A549 (cell line): ENCODE measurements around the gene ZDHHC17. TPM values are rescaled to one million over a fixed set of nuclear protein-coding genes. Genes with fewer than 3 reads are reported as not detected.

ENCODE experiments used
- ATOH8 ChIP-seq: fragments of 250-450 bp; sonication (Bioruptor Pico); IDR thresholded peaks from 2 replicates; pipeline ENCODE4 v1.5.0; 2020; ENCODE audit warnings: low read depth, mild to moderate bottlenecking, moderate library complexity
- BHLHE40 ChIP-seq: IDR thresholded peaks from 2 replicates; pipeline ENCODE4 v1.6.1; 2012; ENCODE audit warnings: low read depth, low read length, inconsistent platforms
- CEBPB ChIP-seq, 2 experiments: fragments of >200 bp in 1 of 2; sonication (Bioruptor Twin) in 1 of 2; formaldehyde crosslinking in 1 of 2; IDR thresholded peaks; 2 replicates each; pipeline ENCODE4 v1.6.1; 2012 to 2016
- ELK1 ChIP-seq: fragments of 150-350 bp; IDR thresholded peaks from 2 replicates; pipeline ENCODE4 v1.6.1; 2014; ENCODE audit warnings: low read depth, mild to moderate bottlenecking, low read length
- EP300 ChIP-seq, 2 experiments: fragments of >200 bp; sonication (Bioruptor Twin); formaldehyde crosslinking; IDR thresholded peaks; 2 replicates in 1 of 2; 3 replicates in 1 of 2; pipeline ENCODE4 v1.6.1; 2016 to 2017
- HEYL ChIP-seq: fragments of 250-450 bp; sonication (Bioruptor Pico); IDR thresholded peaks from 2 replicates; pipeline ENCODE4 v1.8.0; 2021; ENCODE audit warnings: mild to moderate bottlenecking, moderate library complexity
- HOXA7 ChIP-seq: fragments of 250-450 bp; sonication (Bioruptor Pico); IDR thresholded peaks from 2 replicates; pipeline ENCODE4 v1.5.0; 2020; ENCODE audit warnings: mild to moderate bottlenecking, moderate library complexity
- HOXB13 ChIP-seq: fragments of 250-450 bp; sonication (Bioruptor Pico); IDR thresholded peaks from 2 replicates; pipeline ENCODE4 v1.5.0; 2020; ENCODE audit warnings: low read depth, mild to moderate bottlenecking, moderate library complexity
- KDM5A ChIP-seq: fragments of 200-600 bp; sonication (generic); IDR thresholded peaks from 2 replicates; pipeline ENCODE4 v1.6.1; 2016; ENCODE audit warnings: antibody characterized with exemption, mild to moderate bottlenecking
- MAX ChIP-seq: IDR thresholded peaks from 2 replicates; pipeline ENCODE4 v1.6.1; 2012
- NFE2L2 ChIP-seq: fragments of 150-350 bp; conservative IDR thresholded peaks from 2 replicates; pipeline ENCODE4 v1.6.1; 2014; ENCODE audit warnings: low read length
- PHF8 ChIP-seq: fragments of 200-600 bp; sonication (generic); IDR thresholded peaks from 2 replicates; pipeline ENCODE4 v1.6.1; 2016; ENCODE audit warnings: low read depth, mild to moderate bottlenecking, antibody characterized with exemption, moderate library complexity, borderline replicate concordance
- RARB ChIP-seq: fragments of 250-450 bp; sonication (Bioruptor Pico); IDR thresholded peaks from 2 replicates; pipeline ENCODE4 v1.8.0; 2021; ENCODE audit warnings: mild to moderate bottlenecking, moderate library complexity
- RCOR1 ChIP-seq: fragments of 150-350 bp; IDR thresholded peaks from 2 replicates; pipeline ENCODE4 v1.6.1; 2014; ENCODE audit warnings: antibody characterized with exemption, low read length, low read depth
- RFX5 ChIP-seq: fragments of 450-650 bp; IDR thresholded peaks from 2 replicates; pipeline ENCODE4 v1.7.1; 2014; ENCODE audit warnings: antibody characterized with exemption, mild to moderate bottlenecking, moderate library complexity
- TFCP2L1 ChIP-seq: fragments of 250-450 bp; sonication (Bioruptor Pico); IDR thresholded peaks from 2 replicates; pipeline ENCODE4 v1.5.0; 2021; ENCODE audit warnings: mild to moderate bottlenecking
- TP53 ChIP-seq: fragments of 250-450 bp; sonication (Bioruptor Pico); IDR thresholded peaks from 2 replicates; pipeline ENCODE4 v1.5.0; 2021; ENCODE audit warnings: mild to moderate bottlenecking, moderate library complexity
- ZNF302 ChIP-seq: fragments of 250-450 bp; sonication (Bioruptor Pico); IDR thresholded peaks from 2 replicates; pipeline ENCODE4 v1.9.0; 2021; ENCODE audit warnings: inconsistent platforms, mild to moderate bottlenecking, moderate library complexity
- polyA plus RNA-seq, 4 experiments: library from polyadenylated mRNA; depleted of rRNA in 3 of 4; stranded (reverse); fragments of >200 nt; fragmentation: RNase III in 1 of 4; extraction: RNeasy Plus Mini Kit Qiagen cat#74134 plus additional on column Dnase treatment in 1 of 4; gene quantifications; 2 replicates in 3 of 4; 3 replicates in 1 of 4; pipeline ENCODE4 v1.2.3, GENCODE V29; 2011 to 2017
- TF ChIP-seq, protein P1 (sequence below): fragments of 250-450 bp; sonication (Bioruptor Pico); IDR thresholded peaks from 2 replicates; pipeline ENCODE4 v1.5.0; 2021; ENCODE audit warnings: mild to moderate bottlenecking, moderate library complexity, borderline replicate concordance
- TF ChIP-seq, protein P2 (sequence below): fragments of >200 bp; sonication (Bioruptor Twin); formaldehyde crosslinking; IDR thresholded peaks from 3 replicates; pipeline ENCODE4 v1.6.1; 2016
- TF ChIP-seq, protein P3 (sequence below): fragments of >200 bp; sonication (Bioruptor Twin); formaldehyde crosslinking; IDR thresholded peaks from 2 replicates; pipeline ENCODE4 v1.6.1; 2016
- TF ChIP-seq, protein P4 (sequence below): IDR thresholded peaks from 2 replicates; pipeline ENCODE4 v1.6.1; 2012; ENCODE audit warnings: low read depth, borderline replicate concordance

The ZDHHC17 gene
- polyA plus RNA-seq, 2 of the 4 experiments (the other 2 are of a cell fraction): 28.1 to 54.8 TPM

DNA sequence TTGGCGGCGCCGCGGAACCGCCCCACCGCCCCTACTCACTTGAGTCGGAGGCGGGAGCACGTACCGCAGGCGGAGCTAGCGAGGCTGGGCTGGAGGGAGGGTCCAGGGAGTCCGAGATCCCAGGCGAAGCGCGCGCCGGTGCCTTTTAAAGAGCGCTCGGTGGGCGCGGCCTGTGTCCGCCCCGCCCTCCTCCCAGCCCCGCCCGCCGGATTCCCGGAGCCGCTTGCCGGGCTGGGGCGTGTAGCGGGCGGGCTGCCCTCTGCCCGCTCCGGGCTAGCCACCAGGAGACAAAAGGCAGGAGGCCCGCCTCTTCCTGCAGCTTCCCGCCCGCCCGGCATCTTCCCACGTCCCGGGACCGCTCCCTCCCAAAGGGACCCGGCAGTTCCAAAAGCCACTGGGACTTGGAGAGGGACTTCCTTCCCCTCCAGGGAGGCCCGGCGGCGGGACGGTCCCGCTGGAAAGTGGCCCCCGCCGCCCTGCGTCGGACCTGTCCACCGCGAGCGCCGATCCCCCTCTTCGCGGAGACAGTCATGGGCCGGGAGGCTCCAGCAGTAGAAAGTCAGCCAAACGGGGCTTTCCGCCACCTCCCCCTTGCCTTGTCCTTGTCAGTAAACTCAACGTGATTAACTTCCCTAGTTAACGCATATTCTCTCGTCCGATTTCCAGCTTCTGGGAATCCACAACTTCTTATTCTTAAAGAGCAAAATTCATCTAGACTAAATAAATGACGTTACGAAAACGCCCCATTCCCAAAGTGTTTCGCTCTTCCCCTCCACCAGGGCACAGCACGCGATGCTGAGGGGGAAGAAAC is 115.2 kb downstream of the ZDHHC17 start, which contains the start of gene CSRP2 (continued):
- TF ChIP-seq, protein P1, sequence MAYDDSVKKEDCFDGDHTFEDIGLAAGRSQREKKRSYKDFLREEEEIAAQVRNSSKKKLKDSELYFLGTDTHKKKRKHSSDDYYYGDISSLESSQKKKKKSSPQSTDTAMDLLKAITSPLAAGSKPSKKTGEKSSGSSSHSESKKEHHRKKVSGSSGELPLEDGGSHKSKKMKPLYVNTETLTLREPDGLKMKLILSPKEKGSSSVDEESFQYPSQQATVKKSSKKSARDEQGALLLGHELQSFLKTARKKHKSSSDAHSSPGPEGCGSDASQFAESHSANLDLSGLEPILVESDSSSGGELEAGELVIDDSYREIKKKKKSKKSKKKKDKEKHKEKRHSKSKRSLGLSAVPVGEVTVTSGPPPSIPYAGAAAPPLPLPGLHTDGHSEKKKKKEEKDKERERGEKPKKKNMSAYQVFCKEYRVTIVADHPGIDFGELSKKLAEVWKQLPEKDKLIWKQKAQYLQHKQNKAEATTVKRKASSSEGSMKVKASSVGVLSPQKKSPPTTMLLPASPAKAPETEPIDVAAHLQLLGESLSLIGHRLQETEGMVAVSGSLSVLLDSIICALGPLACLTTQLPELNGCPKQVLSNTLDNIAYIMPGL (CRISPR knock-in tag): no peak
- TF ChIP-seq, protein P2, sequence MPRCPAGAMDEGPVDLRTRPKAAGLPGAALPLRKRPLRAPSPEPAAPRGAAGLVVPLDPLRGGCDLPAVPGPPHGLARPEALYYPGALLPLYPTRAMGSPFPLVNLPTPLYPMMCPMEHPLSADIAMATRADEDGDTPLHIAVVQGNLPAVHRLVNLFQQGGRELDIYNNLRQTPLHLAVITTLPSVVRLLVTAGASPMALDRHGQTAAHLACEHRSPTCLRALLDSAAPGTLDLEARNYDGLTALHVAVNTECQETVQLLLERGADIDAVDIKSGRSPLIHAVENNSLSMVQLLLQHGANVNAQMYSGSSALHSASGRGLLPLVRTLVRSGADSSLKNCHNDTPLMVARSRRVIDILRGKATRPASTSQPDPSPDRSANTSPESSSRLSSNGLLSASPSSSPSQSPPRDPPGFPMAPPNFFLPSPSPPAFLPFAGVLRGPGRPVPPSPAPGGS: 0 out of 3 replicates have a peak, but pooled peaks have one; percentile 52
- TF ChIP-seq NFE2L2 (no peak), ELK1 (no peak), RFX5 (no peak), KDM5A (no peak), PHF8 (peak; percentile 67; the same call in 1 of the 2 replicates), CEBPB (IDR thresholded peaks at IDR 0.05) (no peak), RCOR1 (no peak), HOXA7 (CRISPR knock-in tag) (no peak), ATOH8 (CRISPR knock-in tag) (no peak), MAX (peak; percentile 43; the same call in 1 of the 2 replicates), BHLHE40 (no peak), EP300 (IDR thresholded peaks at IDR 0.05) (no peak), TFCP2L1 (0 out of 2 replicates have a peak, but pooled peaks have one; percentile 67), HEYL (CRISPR knock-in tag) (no peak), TP53 (no peak), ZNF302 (no peak), HOXB13 (CRISPR knock-in tag) (no peak), RARB (CRISPR knock-in tag) (no peak)
- TF ChIP-seq, protein P3, sequence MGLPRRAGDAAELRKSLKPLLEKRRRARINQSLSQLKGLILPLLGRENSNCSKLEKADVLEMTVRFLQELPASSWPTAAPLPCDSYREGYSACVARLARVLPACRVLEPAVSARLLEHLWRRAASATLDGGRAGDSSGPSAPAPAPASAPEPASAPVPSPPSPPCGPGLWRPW: no peak
- TF ChIP-seq, protein P4, sequence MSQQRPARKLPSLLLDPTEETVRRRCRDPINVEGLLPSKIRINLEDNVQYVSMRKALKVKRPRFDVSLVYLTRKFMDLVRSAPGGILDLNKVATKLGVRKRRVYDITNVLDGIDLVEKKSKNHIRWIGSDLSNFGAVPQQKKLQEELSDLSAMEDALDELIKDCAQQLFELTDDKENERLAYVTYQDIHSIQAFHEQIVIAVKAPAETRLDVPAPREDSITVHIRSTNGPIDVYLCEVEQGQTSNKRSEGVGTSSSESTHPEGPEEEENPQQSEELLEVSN: peak; percentile 91
